GM12891 (cell line): ENCODE results near the gene ZNF532.

Experiments used
- PAX5 ChIP-seq: IDR thresholded peaks from 2 replicates; pipeline ENCODE4 v1.6.1; 2011; ENCODE audit warnings: low read length, moderate library complexity, mild to moderate bottlenecking; ENCODE audit not compliant: insufficient read depth, severe bottlenecking
- POLR2A ChIP-seq: IDR thresholded peaks from 2 replicates; pipeline ENCODE4 v1.6.1; 2011; ENCODE audit warnings: low read depth, low read length, control low read depth
- POLR2AphosphoS5 ChIP-seq: IDR thresholded peaks from 2 replicates; pipeline ENCODE4 v1.6.1; 2011; ENCODE audit warnings: low read depth, low read length, control low read depth
- POU2F2 ChIP-seq: IDR thresholded peaks from 2 replicates; pipeline ENCODE4 v1.6.1; 2011; ENCODE audit warnings: low read depth, mild to moderate bottlenecking, control low read depth, low read length, moderate library complexity
- SPI1 ChIP-seq: IDR thresholded peaks from 2 replicates; pipeline ENCODE4 v1.6.1; 2011; ENCODE audit warnings: low read depth, low read length, control low read depth
- TAF1 ChIP-seq: IDR thresholded peaks from 2 replicates; pipeline ENCODE4 v1.6.1; 2011; ENCODE audit warnings: low read depth, low read length, control low read depth

DNA sequence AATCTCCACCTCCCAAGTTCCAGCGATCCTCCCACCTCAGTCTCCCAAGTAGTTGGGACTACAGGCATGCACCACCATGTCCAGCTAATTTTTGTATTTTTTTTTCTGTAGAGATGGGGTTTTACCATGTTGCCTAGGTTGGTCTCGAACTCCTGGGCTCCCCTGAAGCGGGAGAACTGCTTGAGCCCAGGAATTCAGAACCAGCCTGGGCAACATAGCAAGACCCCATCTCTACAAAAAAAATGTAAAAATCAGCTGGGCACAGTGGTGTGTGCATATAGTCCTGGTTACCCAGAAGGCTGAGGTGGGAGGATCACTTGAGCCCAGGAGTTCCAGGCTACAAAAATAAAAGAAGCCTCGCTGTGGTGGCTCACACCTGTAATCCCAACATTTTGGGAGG lies 12.0 kb upstream of the ZNF532 start:
- no peak for TF ChIP-seq POLR2A
- TF ChIP-seq POLR2AphosphoS5, result no peak
- TF ChIP-seq TAF1, result no peak
- no peak for TF ChIP-seq POU2F2
- TF ChIP-seq SPI1, result no peak
- TF ChIP-seq PAX5, result no peak
